ENCODE data around the gene ARHGAP18. TPM values are rescaled to one million over a fixed set of nuclear protein-coding genes. Genes with fewer than 3 reads are reported as not detected.

ARHGAP18 gene
- total and polyA plus RNA-seq, 4 donors, result 1.6 to 8.0 (median 3.0) TPM

DNA sequence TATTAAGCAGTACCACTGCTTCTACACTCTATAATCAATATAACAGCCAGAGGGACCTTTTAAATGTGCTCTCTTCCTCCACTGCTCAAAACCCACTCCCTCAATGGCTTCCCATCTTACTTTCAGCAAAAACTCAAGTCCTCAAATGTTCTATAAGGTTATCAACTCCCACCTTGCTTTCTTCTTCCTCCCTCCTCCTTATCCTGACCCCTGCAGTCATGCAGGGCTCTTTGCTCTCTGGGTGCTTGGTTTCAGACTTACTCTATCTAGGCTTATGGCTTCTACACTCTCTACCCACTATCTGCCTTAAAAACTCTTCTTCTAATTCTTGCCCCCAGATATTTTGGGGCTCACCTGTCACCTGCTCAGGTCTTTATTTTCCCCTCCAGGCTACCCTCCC lies 5.3 kb downstream of the ARHGAP18 start:
- no peaks in the 10 kb centered on the region for H3K36me3 ChIP-seq (ENCODE audit: control insufficient read depth in 4 of 4, insufficient read depth in 3 of 4, low read depth in 1 of 4, low read length in 3 of 4)
- no peak overlapping the region for H3K4me3 ChIP-seq (ENCODE audit: low read depth in 1 of 3, low read length in 3 of 3)
- H3K4me1 ChIP-seq (ENCODE audit: control insufficient read depth in 4 of 4, insufficient read depth in 4 of 4, low read length in 3 of 4), result peaks cover 0 to 12% (median 7%) of the 10 kb centered on the region in 4 donors
- H3K27ac ChIP-seq (ENCODE audit: low read depth in 1 of 2, low read length in 2 of 2), result no peak overlapping the region
- no peaks in the 10 kb centered on the region for H3K9me3 ChIP-seq (ENCODE audit: control insufficient read depth in 4 of 4, low read length in 3 of 4)
- DNase-seq (ENCODE audit: low spot score), result no peak
- H3K27me3 ChIP-seq (ENCODE audit: control insufficient read depth in 4 of 4, insufficient read depth in 4 of 4, low read length in 3 of 4), result no peaks in the 10 kb centered on the region
- no peak overlapping the region for H3K9ac ChIP-seq (ENCODE audit: low read depth in 1 of 2, low read length in 2 of 2)
- TF ChIP-seq HNF4G (IDR thresholded peaks at IDR 0.05) (no peak), TAF1 (conservative IDR thresholded peaks at IDR 0.05) (no peak), NR2F2 (IDR thresholded peaks at IDR 0.05) (no peak), EGR1 (IDR thresholded peaks at IDR 0.05; ENCODE audit: low read depth in 2 of 2) (no peak)
- TF ChIP-seq, protein P1, sequence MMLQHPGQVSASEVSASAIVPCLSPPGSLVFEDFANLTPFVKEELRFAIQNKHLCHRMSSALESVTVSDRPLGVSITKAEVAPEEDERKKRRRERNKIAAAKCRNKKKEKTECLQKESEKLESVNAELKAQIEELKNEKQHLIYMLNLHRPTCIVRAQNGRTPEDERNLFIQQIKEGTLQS (IDR thresholded peaks at IDR 0.05), result no peak

- Histone ChIP-seq H3K4me1 (ENCODE audit: control insufficient read depth in 4 of 4, insufficient read depth in 4 of 4, low read length in 3 of 4) (peaks cover 0 to 2% (median 0%) of the 10 kb centered on the region in 4 donors), H3K9me3 (ENCODE audit: control insufficient read depth in 4 of 4, low read length in 3 of 4) (no peaks in the 10 kb centered on the region), H3K27me3 (ENCODE audit: control insufficient read depth in 4 of 4, insufficient read depth in 4 of 4, low read length in 3 of 4) (no peaks in the 10 kb centered on the region), H3K4me3 (ENCODE audit: low read depth in 1 of 3, low read length in 3 of 3) (no peak overlapping the region), H3K36me3 (ENCODE audit: control insufficient read depth in 4 of 4, insufficient read depth in 3 of 4, low read depth in 1 of 4, low read length in 3 of 4) (no peaks in the 10 kb centered on the region), H3K9ac (ENCODE audit: low read depth in 1 of 2, low read length in 2 of 2) (no peak overlapping the region), H3K27ac (ENCODE audit: low read depth in 1 of 2, low read length in 2 of 2) (no peak overlapping the region)
- TF ChIP-seq HNF4G (IDR thresholded peaks at IDR 0.05), result no peak
- 92% methylated on average over 4 of the region's 4 CpGs for WGBS
- no peak for DNase-seq (ENCODE audit: low spot score)
These were observed 8.1 kb downstream of the ARHGAP18 start for GRCh38 chr6:129701721-129702455.

- WGBS, result 96% methylated on average over 2 of the region's 2 CpGs
- Histone ChIP-seq H3K36me3 (ENCODE audit: control insufficient read depth in 4 of 4, insufficient read depth in 3 of 4, low read depth in 1 of 4, low read length in 3 of 4) (no peaks in the 10 kb centered on the region), H3K4me1 (ENCODE audit: control insufficient read depth in 4 of 4, insufficient read depth in 4 of 4, low read length in 3 of 4) (peaks cover 0 to 2% (median under 1%) of the 10 kb centered on the region in 4 donors), H3K9me3 (ENCODE audit: control insufficient read depth in 4 of 4, low read length in 3 of 4) (no peaks in the 10 kb centered on the region), H3K4me3 (ENCODE audit: low read depth in 1 of 3, low read length in 3 of 3) (no peak overlapping the region), H3K27ac (ENCODE audit: low read depth in 1 of 2, low read length in 2 of 2) (no peak overlapping the region), H3K9ac (ENCODE audit: low read depth in 1 of 2, low read length in 2 of 2) (no peak overlapping the region), H3K27me3 (ENCODE audit: control insufficient read depth in 4 of 4, insufficient read depth in 4 of 4, low read length in 3 of 4) (no peaks in the 10 kb centered on the region)
- no peak for DNase-seq (ENCODE audit: low spot score)
- TF ChIP-seq HNF4A (conservative IDR thresholded peaks at IDR 0.05) (no peak), GABPA (IDR thresholded peaks at IDR 0.05 in 1 of 2, conservative IDR thresholded peaks at IDR 0.05 in 1 of 2) (no peak), CTCF (IDR thresholded peaks at IDR 0.05; ENCODE audit: low read depth, low read length, missing input control) (no peak), NR2F2 (IDR thresholded peaks at IDR 0.05) (no peak), REST (IDR thresholded peaks at IDR 0.05) (no peak), YY1 (IDR thresholded peaks at IDR 0.05) (no peak), FOXA2 (IDR thresholded peaks at IDR 0.05) (no peak), EGR1 (IDR thresholded peaks at IDR 0.05; ENCODE audit: low read depth in 2 of 2) (no peak), JUND (IDR thresholded peaks at IDR 0.05) (no peak), RXRA (IDR thresholded peaks at IDR 0.05) (no peak), RAD21 (IDR thresholded peaks at IDR 0.05) (no peak), FOXA1 (IDR thresholded peaks at IDR 0.05) (no peak), SP1 (IDR thresholded peaks at IDR 0.05) (no peak), HNF4G (IDR thresholded peaks at IDR 0.05) (no peak), TAF1 (conservative IDR thresholded peaks at IDR 0.05) (no peak)
- TF ChIP-seq, protein P2, sequence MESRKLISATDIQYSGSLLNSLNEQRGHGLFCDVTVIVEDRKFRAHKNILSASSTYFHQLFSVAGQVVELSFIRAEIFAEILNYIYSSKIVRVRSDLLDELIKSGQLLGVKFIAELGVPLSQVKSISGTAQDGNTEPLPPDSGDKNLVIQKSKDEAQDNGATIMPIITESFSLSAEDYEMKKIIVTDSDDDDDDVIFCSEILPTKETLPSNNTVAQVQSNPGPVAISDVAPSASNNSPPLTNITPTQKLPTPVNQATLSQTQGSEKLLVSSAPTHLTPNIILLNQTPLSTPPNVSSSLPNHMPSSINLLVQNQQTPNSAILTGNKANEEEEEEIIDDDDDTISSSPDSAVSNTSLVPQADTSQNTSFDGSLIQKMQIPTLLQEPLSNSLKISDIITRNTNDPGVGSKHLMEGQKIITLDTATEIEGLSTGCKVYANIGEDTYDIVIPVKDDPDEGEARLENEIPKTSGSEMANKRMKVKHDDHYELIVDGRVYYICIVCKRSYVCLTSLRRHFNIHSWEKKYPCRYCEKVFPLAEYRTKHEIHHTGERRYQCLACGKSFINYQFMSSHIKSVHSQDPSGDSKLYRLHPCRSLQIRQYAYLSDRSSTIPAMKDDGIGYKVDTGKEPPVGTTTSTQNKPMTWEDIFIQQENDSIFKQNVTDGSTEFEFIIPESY (IDR thresholded peaks at IDR 0.05), result no peak
- TF ChIP-seq, protein P1 (IDR thresholded peaks at IDR 0.05), result no peak
- TF ChIP-seq, protein P3, sequence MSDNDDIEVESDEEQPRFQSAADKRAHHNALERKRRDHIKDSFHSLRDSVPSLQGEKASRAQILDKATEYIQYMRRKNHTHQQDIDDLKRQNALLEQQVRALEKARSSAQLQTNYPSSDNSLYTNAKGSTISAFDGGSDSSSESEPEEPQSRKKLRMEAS (IDR thresholded peaks at IDR 0.05), result no peak
These were observed 9.3 kb downstream of the ARHGAP18 start for GRCh38 chr6:129700666-129701065.

Data from liver (tissue), 9 donors.